Peyer's patch (tissue), 4 donors: ENCODE results near the gene RBM18.

ENCODE experiments used
- CTCF ChIP-seq, 6 experiments: fragments of 450-650 bp in 4 of 6; fragments of 200-600 bp in 2 of 6; sonication (generic) in 1 of 6; IDR thresholded peaks; one replicate each; pipeline ENCODE4 v1.5.1; 2017 to 2019; ENCODE audit warnings: antibody characterized with exemption in 6 of 6, mild to moderate bottlenecking in 3 of 6, moderate library complexity in 1 of 6
- POLR2A ChIP-seq, 2 donors: fragments of 450-650 bp; IDR thresholded peaks; one replicate each; pipeline ENCODE4 v1.5.1; 2017; ENCODE audit warnings: antibody characterized with exemption in 2 of 2, mild to moderate bottlenecking in 2 of 2, moderate library complexity in 2 of 2

DNA sequence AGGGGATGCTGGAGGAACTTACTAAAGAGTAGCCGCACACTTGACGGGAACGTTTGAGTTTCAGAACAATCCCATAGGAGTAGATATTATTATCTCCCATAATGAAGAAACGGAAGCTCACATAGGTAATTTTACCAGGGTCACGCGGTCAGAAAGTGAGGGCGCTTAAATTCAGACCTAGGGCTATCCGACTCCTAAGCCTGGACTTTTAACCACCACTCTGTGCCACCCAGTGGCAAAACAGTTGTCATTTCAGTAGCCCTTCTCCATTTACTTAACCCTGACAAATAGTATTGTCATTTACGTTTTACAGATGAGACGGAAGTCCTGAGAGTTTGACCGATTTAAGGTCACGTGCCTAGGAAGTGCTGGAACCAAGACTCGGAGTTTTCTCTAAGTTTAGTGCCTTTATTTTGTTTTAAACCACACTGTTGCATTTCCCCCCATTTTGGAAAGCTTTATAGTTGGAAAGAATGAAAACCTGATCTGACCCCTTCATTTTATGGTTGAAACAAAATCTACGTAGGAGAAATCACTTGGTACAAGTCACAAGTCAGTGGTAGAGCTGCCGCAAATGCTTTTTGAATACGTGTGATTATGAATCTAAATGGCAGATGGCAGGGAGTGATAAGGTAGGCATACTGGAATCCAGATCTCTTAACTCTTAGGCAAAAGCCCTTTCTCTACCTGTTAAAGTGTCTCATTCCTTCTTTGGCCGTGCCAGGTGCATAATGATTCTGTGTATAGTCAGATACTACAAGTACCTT lies 692 bp upstream of the RBM18 start:
- TF ChIP-seq POLR2A (IDR thresholded peaks at IDR 0.05) (no peak), CTCF (IDR thresholded peaks at IDR 0.05) (no peak)
